HepG2 (cell line): ENCODE measurements around the gene SLC48A1. TPM values are rescaled to one million over a fixed set of nuclear protein-coding genes. Genes with fewer than 3 reads are reported as not detected.

Experiments used
- HMGXB4 ChIP-seq, 2 experiments: sonication (generic) in 1 of 2; formaldehyde crosslinking in 1 of 2; IDR thresholded peaks; 2 replicates each; pipeline versions ENCODE4 v1.4.0 to v1.6.1; 2018 to 2020; ENCODE audit warnings: missing genetic modification reagents in 2 of 2, borderline replicate concordance in 1 of 2, low read depth in 1 of 2, mild to moderate bottlenecking in 1 of 2, missing biosample characterization in 1 of 2
- MAFK ChIP-seq, 2 experiments: IDR thresholded peaks in 1 of 2; conservative IDR thresholded peaks in 1 of 2; 2 replicates each; pipeline ENCODE4 v1.6.1; 2011; ENCODE audit warnings: improper control_type of control experiment in 2 of 2, low read length in 2 of 2
- REST ChIP-seq, 2 experiments: IDR thresholded peaks; 2 replicates each; pipeline ENCODE4 v1.6.1; 2011 to 2012; ENCODE audit warnings: low read length in 2 of 2, borderline replicate concordance in 1 of 2, low read depth in 1 of 2, mild to moderate bottlenecking in 1 of 2, moderate library complexity in 1 of 2
- ZNF639 ChIP-seq: conservative IDR thresholded peaks from 2 replicates; pipeline ENCODE4 v1.6.1; 2018; ENCODE audit warnings: missing genetic modification reagents
- polyA plus RNA-seq, 8 experiments: library from polyadenylated mRNA; depleted of rRNA in 3 of 8; stranded (reverse) in 7 of 8; unstranded in 1 of 8; fragments of >200 nt; fragmentation: Illumina TruSeq in 4 of 8; extraction: Trizol in 4 of 8; gene quantifications; 2 replicates each; pipeline versions ENCODE4 v1.2.1 to v1.2.3, GENCODE V29; 2011 to 2016; ENCODE audit warnings: low read depth in 4 of 8, missing spikeins in 1 of 8, mixed read lengths in 1 of 8; ENCODE audit not compliant: insufficient read depth in 1 of 8
- total RNA-seq, 5 experiments: library from RNA; depleted of rRNA; stranded (reverse); fragments of >200 nt; fragmentation: Illumina TruSeq; extraction: Trizol; gene quantifications; 2 replicates each; pipeline ENCODE4 v1.2.3, GENCODE V29; 2016; ENCODE audit warnings: low read depth in 1 of 5
- TF ChIP-seq, protein P1 (sequence below): fragments of 450-650 bp; IDR thresholded peaks from 2 replicates; pipeline ENCODE4 v1.6.1; 2016

SLC48A1 gene
- total and polyA plus RNA-seq, 2 of the 13 experiments (the other 11 are each of a cell fraction or from before 2014, with no cell fraction given): 2.2 to 3.7 TPM

GRCh38 chr12:47802312-47802711, 29.3 kb downstream of the SLC48A1 start (continued):
- TF ChIP-seq REST (IDR thresholded peaks at IDR 0.05; ENCODE audit: borderline replicate concordance in 1 of 2, low read depth in 1 of 2, low read length in 2 of 2) (no peak), HMGXB4 (CRISPR knock-in tag; IDR thresholded peaks at IDR 0.05; ENCODE audit: borderline replicate concordance in 1 of 2, low read depth in 1 of 2) (no peak), ZNF639 (CRISPR knock-in tag) (no peak), MAFK (conservative IDR thresholded peaks at IDR 0.05 in 1 of 2, IDR thresholded peaks at IDR 0.05 in 1 of 2; ENCODE audit: low read length in 2 of 2) (no peak)
- TF ChIP-seq, protein P1, sequence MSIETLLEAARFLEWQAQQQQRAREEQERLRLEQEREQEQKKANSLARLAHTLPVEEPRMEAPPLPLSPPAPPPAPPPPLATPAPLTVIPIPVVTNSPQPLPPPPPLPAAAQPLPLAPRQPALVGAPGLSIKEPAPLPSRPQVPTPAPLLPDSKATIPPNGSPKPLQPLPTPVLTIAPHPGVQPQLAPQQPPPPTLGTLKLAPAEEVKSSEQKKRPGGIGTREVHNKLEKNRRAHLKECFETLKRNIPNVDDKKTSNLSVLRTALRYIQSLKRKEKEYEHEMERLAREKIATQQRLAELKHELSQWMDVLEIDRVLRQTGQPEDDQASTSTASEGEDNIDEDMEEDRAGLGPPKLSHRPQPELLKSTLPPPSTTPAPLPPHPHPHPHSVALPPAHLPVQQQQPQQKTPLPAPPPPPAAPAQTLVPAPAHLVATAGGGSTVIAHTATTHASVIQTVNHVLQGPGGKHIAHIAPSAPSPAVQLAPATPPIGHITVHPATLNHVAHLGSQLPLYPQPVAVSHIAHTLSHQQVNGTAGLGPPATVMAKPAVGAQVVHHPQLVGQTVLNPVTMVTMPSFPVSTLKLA: no peak
